ENCODE results near the gene TMEM126A. TPM values are rescaled to one million over a fixed set of nuclear protein-coding genes. Genes with fewer than 3 reads are reported as not detected.

Gene TMEM126A
- total RNA-seq, 1 donor from 2014 or later: 47.2 TPM

GRCh38 chr11:85699957-85700741 lies 52.4 kb downstream of the TMEM126A start:
- H3K9ac ChIP-seq (ENCODE audit: low read length): no peak overlapping the region
- H3K79me2 ChIP-seq (ENCODE audit: insufficient read depth, low read length): no peaks in the 10 kb centered on the region
- DNase-seq (ENCODE audit: low read depth): no peak
- no peaks in the 10 kb centered on the region for H3K36me3 ChIP-seq (ENCODE audit: insufficient read depth, low read length)
- FAIRE-seq: no peak
- Mint-ChIP-seq H3K36me3 (ENCODE audit: low read depth, unreplicated experiment) (peaks cover 12% of the 10 kb centered on the region), H3K27ac (ENCODE audit: unreplicated experiment) (no peak overlapping the region), H3K4me1 (ENCODE audit: low read depth, unreplicated experiment) (peaks cover 2% of the 10 kb centered on the region), H3K27me3 (ENCODE audit: low read depth, unreplicated experiment) (no peaks in the 10 kb centered on the region), H3K9me3 (ENCODE audit: unreplicated experiment) (peaks cover 2% of the 10 kb centered on the region), H3K4me3 (ENCODE audit: unreplicated experiment) (no peak overlapping the region)
- H2AFZ ChIP-seq (ENCODE audit: low read depth, low read length): no peak overlapping the region
- H3K27me3 ChIP-seq (ENCODE audit: insufficient read depth, low read length): no peaks in the 10 kb centered on the region
- no peaks in the 10 kb centered on the region for H3K4me1 ChIP-seq (ENCODE audit: insufficient read depth, low read length)
- TF ChIP-seq EZH2 (IDR thresholded peaks at IDR 0.05; ENCODE audit: insufficient read depth, low read length) (no peak), CTCF (IDR thresholded peaks at IDR 0.05; ENCODE audit: insufficient read depth, low read depth, low read length) (no peak)
- no peaks in the 10 kb centered on the region for H4K20me1 ChIP-seq (ENCODE audit: insufficient read depth, low read length)
- no peak overlapping the region for H3K4me3 ChIP-seq (ENCODE audit: insufficient read depth, low read depth, low read length)
- H3K27ac ChIP-seq (ENCODE audit: low read depth, low read length): no peak overlapping the region
- no peak overlapping the region for H3K4me2 ChIP-seq (ENCODE audit: low read length)
- no peaks in the 10 kb centered on the region for H3K9me3 ChIP-seq (ENCODE audit: insufficient read depth, low read depth, low read length)

GRCh38 chr11:85704967-85705366 lies 57.2 kb downstream of the TMEM126A start:
- H3K9ac ChIP-seq (ENCODE audit: low read length): no peak overlapping the region

More at GRCh38 chr11:85704967-85705366, 57.2 kb downstream of the TMEM126A start:
- no peak overlapping the region for H3K4me3 Mint-ChIP-seq (ENCODE audit: unreplicated experiment)
- no peaks in the 10 kb centered on the region for H4K20me1 ChIP-seq (ENCODE audit: insufficient read depth, low read length)
- no peak overlapping the region for H3K27ac Mint-ChIP-seq (ENCODE audit: unreplicated experiment)
- FAIRE-seq (peak; percentile 64), DNase-seq (ENCODE audit: low read depth) (no peak)
- H3K27me3 Mint-ChIP-seq (ENCODE audit: low read depth, unreplicated experiment): no peaks in the 10 kb centered on the region
- peaks cover 5% of the 10 kb centered on the region for H3K4me1 Mint-ChIP-seq (ENCODE audit: low read depth, unreplicated experiment)
- TF ChIP-seq EZH2 (IDR thresholded peaks at IDR 0.05; ENCODE audit: insufficient read depth, low read length) (no peak), CTCF (IDR thresholded peaks at IDR 0.05; ENCODE audit: insufficient read depth, low read depth, low read length) (no peak)
- H3K9me3 Mint-ChIP-seq (ENCODE audit: unreplicated experiment): no peaks in the 10 kb centered on the region
- no peaks in the 10 kb centered on the region for H3K9me3 ChIP-seq (ENCODE audit: insufficient read depth, low read depth, low read length)
- H2AFZ ChIP-seq (ENCODE audit: low read depth, low read length): no peak overlapping the region
- H3K36me3 Mint-ChIP-seq (ENCODE audit: low read depth, unreplicated experiment): peaks cover 2% of the 10 kb centered on the region
- H3K4me3 ChIP-seq (ENCODE audit: insufficient read depth, low read depth, low read length): no peak overlapping the region
- no peaks in the 10 kb centered on the region for H3K36me3 ChIP-seq (ENCODE audit: insufficient read depth, low read length)
- H3K79me2 ChIP-seq (ENCODE audit: insufficient read depth, low read length): no peaks in the 10 kb centered on the region
- H3K27ac ChIP-seq (ENCODE audit: low read depth, low read length): no peak overlapping the region
- no peaks in the 10 kb centered on the region for H3K4me1 ChIP-seq (ENCODE audit: insufficient read depth, low read length)
- H3K27me3 ChIP-seq (ENCODE audit: insufficient read depth, low read length): no peaks in the 10 kb centered on the region
- no peak overlapping the region for H3K4me2 ChIP-seq (ENCODE audit: low read length)

Measured in astrocyte (in vitro differentiated cells and primary cell).